AG04449 (cell line): Measurements from ENCODE around the gene STK38.

Experiments used
- CTCF ChIA-PET: fragments of 350-600 bp; formaldehyde crosslinking; extraction: SDS; loops from one replicate; lab custom pipeline; 2021; ENCODE audit warnings: antibody characterized with exemption; lab: Yijun Ruan, JAX
- POLR2A ChIA-PET: fragments of 400-600, 350-600 bp; formaldehyde crosslinking; extraction: SDS; loops from one replicate; lab custom pipeline; 2020; ENCODE audit warnings: antibody characterized with exemption, inconsistent platforms; lab: Yijun Ruan, JAX
- DNase-seq: peaks from one replicate; pipeline ENCODE4 v3.0.0-alpha.2; 2010; ENCODE audit warnings: low read depth, low spot score
- H3K4me3 ChIP-seq: 2 replicates; pipeline ENCODE4 v1.5.1; 2011; ENCODE audit warnings: low read depth, mild to moderate bottlenecking, control low read depth, low read length
- TF ChIP-seq, protein P1 (sequence below): IDR thresholded peaks from one replicate; pipeline ENCODE4 v1.5.1; 2011; ENCODE audit warnings: mild to moderate bottlenecking, moderate library complexity, low read length, control low read depth, inconsistent platforms; ENCODE audit not compliant: insufficient read depth; ENCODE audit errors: missing control alignments

The STK38 gene

GRCh38 chr6:36571122-36572043 lies 24.1 kb upstream of the STK38 start:
- TF ChIP-seq, protein P1, sequence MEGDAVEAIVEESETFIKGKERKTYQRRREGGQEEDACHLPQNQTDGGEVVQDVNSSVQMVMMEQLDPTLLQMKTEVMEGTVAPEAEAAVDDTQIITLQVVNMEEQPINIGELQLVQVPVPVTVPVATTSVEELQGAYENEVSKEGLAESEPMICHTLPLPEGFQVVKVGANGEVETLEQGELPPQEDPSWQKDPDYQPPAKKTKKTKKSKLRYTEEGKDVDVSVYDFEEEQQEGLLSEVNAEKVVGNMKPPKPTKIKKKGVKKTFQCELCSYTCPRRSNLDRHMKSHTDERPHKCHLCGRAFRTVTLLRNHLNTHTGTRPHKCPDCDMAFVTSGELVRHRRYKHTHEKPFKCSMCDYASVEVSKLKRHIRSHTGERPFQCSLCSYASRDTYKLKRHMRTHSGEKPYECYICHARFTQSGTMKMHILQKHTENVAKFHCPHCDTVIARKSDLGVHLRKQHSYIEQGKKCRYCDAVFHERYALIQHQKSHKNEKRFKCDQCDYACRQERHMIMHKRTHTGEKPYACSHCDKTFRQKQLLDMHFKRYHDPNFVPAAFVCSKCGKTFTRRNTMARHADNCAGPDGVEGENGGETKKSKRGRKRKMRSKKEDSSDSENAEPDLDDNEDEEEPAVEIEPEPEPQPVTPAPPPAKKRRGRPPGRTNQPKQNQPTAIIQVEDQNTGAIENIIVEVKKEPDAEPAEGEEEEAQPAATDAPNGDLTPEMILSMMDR: no peak
- no peak for DNase-seq
- ChIA-PET CTCF (interaction anchor here (0.7 kb wide), 2 partner anchors 8 to 56 kb away, joined by 3 read pairs; no protein-coding TSS in a partner anchor), POLR2A (no interaction called here)
- no peak overlapping the region for H3K4me3 ChIP-seq

- ChIA-PET CTCF (no interaction called here), POLR2A (no interaction called here)
- TF ChIP-seq, protein P1: no peak
- no peak for DNase-seq
- H3K4me3 ChIP-seq: no peak overlapping the region
Measured at GRCh38 chr6:36570264-36570663, 23.0 kb upstream of the STK38 start.

DNA sequence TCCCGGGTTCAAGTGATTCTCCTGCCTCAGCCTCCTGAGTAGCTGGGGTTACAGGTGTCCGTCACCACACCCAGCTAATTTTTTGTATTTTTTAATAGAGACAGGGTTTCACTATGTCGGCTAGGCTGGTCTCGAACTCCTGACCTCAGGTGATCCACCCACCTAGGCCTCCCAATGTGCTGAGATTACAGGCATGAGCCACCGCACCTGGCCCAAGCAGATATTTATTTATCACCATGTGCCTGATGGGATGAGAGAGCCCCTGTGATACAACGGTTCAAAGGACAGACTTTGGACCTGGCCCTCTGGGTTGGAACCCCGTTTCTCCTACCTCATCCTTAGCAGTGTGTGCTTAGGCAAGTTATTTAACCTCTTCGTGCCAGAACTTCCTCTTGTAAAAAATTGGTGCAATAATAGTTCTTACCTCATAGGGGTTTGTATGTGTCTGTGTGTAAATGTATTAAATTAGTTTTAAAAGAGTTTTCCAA lies 19.2 kb upstream of the STK38 start:
- POLR2A ChIA-PET: no interaction called here
- DNase-seq: no peak
- no peak overlapping the region for H3K4me3 ChIP-seq
- CTCF ChIA-PET: no interaction called here
- TF ChIP-seq, protein P1: no peak

DNA sequence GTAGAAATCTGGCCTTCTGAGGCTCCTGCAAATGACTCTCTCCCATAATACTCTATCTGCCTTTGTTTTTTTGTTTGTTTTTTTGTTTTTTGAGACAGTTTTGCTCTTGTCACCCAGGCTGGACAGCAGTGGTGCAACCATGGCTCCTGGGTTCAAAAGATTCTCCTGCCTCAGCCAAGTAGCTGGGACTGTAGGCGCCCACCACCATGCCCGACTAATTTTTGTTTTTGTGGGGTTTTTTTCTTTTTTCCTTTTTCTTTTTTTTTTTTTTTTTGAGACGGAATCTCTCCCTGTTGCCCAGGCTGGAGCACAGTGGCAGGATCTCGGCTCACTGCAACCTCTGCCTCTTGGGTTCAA lies 16.6 kb upstream of the STK38 start:
- H3K4me3 ChIP-seq: no peak overlapping the region
- ChIA-PET POLR2A (no interaction called here), CTCF (interaction anchor here (0.7 kb wide), 1 partner anchor 20 kb away, joined by 3 read pairs; no protein-coding TSS in a partner anchor)
- no peak for DNase-seq
- TF ChIP-seq, protein P1: no peak

DNA sequence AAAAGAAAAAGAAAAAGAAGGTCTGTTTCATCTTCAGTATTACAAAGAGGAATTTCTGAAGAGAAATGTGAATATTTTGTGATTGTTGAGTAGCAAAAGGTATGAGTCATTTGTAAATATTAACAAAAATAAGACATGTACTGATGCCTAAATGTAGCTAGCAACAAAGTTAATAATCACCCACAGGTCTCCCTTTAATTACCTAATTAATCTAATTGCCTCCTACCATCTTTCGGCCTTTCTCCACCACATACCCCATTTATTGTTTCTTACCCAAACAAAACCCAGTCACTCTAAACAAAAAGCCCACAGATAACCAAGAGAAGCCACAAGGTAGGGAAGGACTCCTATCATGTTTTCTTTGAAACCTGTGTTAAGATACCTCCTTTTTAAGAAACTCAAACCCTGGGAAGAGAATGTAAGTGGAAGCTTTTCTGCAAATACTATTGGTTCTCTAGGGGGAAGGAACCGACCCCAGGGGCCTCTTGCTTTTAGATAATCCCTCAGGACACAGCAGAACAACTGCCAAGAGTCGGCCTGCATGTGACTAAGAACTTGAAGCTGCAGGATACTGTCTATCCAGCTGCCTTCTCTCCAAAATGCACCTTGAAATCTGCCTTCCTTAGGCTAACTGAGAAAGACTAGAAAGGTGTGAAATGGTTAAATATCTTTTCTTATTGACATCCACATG lies 16.1 kb upstream of the STK38 start:
- CTCF ChIA-PET: interaction anchor here (0.7 kb wide), 2 partner anchors 9 to 20 kb away, joined by 3 read pairs; no protein-coding TSS in a partner anchor
- no peak for DNase-seq
- TF ChIP-seq, protein P1: no peak
- POLR2A ChIA-PET: no interaction called here
- no peak overlapping the region for H3K4me3 ChIP-seq

DNA sequence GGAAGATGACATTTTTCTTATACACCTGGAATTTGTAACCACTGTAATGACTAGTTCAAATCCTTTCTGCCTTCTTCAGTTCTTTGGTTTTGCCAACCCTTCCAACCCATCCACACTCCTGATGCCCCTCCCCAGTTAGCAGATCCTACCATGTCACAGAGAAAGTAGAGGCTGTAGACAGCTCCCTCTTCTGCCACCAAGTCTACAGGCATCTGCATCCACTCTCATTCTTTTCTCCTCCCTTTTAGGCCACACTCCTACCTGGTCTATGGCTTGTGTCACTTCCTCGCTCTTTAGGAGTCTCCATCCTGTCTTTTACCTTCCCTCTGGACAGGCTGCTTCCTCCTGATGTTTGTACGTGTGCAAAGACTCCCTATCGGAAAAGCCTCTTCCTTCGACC lies 13.5 kb upstream of the STK38 start:
- no peak overlapping the region for H3K4me3 ChIP-seq

More for the DNA sequence above, 13.5 kb upstream of the STK38 start:
- ChIA-PET POLR2A (no interaction called here), CTCF (no interaction called here)
- TF ChIP-seq, protein P1: no peak
- DNase-seq: no peak
